GM21360 (cell line): ENCODE measurements around the gene CBX2.

Experiments used
- ATAC-seq: cut with Tn5 transposase; IDR thresholded peaks from one replicate; pipeline ENCODE4 v1.9.1; 2021; ENCODE audit warnings: mild to moderate bottlenecking, moderate library complexity; ENCODE audit not compliant: unreplicated experiment

The CBX2 gene

DNA sequence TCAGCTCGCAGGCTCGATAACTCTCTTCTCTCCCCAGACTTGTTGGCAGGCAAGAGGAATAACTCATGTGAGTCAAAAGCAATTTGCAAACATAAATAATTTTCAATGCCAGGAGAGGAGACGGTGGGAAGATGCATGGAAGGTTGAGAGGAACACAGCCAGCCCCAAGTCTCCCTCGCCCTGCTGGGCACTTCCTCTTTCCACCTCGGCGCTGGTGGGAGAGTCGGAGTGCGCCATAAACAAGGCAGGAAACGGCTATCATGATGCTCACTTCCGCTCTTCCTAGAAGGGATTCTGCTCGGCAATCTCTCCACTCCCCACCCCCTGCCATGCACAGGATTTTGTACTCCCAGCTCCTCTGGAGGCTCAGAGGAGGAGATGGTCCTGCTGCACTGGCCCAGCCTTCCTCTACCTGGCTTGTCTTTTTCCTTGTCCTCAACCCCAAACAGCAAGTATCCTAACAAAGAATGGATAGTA is 48.3 kb downstream of the CBX2 start:
- ATAC-seq: no peak

DNA sequence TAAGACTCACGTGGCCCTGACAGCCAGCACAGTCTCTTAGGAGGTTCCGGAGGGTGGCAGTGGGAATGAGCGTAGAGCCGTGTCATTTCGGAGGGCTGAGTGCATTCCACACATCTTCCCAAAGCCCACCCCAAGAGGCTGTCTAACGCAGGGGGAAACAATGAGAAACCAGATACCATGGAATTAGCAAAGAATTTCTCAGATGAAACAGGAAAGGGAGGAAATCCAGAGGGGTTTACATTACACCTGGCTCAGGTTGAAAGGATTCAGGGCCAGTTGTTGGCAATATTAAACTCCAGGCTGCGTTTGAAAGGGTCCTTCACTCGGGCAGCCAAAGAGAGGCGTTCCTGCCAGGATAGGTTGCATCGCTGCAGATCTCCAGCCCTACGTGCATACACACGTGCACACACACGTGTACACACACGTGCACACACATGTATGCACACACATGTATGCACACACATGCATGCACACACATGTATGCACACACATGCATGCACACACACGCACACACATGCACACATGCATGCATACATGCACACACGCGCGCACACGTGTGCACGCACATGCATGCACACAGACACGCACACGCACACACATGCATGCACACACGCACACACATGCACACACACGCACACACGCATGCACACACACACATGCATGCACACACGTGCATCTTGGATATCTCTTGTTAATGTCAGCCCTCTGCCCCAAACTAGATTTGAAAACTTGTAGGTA is 49.1 kb downstream of the CBX2 start:
- no peak for ATAC-seq

DNA sequence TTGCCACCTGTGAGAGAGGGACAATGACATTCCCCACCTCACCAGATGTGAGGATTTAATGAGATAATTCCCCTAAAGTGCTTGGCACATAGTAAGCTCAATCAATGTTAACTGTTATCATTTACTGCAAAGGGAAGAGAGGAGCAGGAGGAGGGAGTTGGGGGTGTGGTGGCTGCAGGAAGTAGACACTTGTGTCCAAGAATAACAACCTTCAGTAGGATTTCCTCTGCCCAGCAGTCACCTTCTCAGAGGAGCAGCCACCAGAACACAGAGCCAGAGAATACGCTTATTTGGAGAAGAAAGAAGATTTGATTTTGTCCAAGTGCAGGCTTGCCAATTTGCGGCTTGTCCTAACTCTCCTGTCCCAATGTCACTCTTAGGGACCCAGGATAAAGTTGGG is 51.1 kb downstream of the CBX2 start:
- ATAC-seq: no peak

DNA sequence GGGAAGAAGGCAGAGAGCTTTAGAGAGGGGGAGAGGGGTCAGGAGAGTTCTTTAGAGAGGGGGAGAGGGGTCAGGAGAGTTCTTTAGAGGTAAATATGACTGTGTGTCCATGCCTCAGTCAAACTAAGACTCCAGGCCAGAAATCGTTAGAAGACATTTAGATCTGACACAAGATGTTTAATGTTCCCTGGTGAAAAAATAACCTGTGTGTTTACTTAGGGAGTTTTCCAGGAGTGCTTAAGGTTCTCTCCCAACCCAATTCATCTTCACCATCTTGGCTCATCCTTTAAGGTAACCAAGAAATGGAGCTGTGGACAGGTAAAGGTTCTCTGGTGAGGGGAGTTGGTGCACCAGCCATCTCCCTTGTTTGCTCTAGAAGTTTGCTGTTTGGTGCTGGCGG is 51.5 kb downstream of the CBX2 start:
- ATAC-seq: no peak

DNA sequence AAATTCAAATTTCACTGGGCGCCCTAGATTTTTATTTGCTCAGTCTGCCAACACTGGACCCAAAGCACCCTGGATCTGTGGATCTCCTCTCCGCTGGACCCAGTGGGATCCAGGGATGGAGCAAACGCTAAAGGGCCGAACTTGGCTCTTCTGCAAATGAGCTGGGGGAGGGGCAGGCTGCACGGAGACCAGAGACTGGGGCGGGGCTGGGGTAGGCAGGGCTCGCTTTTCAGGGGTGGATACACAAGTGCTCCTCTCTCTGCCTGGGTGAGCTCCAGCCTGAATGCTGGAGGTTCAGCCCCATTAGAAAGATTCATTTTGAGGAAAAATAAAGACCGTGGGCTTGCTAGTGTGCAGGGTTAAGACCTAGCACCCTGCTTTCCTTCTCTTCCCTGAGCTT is 52.4 kb downstream of the CBX2 start:
- no peak for ATAC-seq

DNA sequence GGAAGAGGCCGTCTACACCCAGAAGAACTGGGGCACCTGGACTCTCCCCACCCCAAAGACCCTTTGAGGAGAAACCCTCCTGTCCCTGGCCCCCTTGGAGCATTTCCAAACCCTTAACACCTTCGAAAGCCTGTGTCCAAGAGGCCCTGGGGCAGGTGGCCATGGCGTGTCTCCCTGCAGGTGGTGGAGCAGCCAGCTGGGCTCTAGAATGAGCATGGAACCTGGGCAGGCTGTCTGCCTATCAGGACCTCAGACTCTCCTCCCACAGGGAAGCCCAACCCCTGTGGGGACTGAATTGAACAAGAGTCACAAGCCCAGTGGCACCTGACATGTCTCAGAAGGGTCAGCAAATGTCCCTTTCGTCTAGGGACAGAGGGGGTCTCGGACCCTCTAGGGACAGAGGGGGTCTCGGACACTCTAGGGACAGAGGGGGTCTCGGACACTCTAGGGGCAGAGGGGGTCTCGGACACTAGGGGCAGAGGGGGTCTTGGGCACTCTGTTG is 52.9 kb downstream of the CBX2 start:
- no peak for ATAC-seq

DNA sequence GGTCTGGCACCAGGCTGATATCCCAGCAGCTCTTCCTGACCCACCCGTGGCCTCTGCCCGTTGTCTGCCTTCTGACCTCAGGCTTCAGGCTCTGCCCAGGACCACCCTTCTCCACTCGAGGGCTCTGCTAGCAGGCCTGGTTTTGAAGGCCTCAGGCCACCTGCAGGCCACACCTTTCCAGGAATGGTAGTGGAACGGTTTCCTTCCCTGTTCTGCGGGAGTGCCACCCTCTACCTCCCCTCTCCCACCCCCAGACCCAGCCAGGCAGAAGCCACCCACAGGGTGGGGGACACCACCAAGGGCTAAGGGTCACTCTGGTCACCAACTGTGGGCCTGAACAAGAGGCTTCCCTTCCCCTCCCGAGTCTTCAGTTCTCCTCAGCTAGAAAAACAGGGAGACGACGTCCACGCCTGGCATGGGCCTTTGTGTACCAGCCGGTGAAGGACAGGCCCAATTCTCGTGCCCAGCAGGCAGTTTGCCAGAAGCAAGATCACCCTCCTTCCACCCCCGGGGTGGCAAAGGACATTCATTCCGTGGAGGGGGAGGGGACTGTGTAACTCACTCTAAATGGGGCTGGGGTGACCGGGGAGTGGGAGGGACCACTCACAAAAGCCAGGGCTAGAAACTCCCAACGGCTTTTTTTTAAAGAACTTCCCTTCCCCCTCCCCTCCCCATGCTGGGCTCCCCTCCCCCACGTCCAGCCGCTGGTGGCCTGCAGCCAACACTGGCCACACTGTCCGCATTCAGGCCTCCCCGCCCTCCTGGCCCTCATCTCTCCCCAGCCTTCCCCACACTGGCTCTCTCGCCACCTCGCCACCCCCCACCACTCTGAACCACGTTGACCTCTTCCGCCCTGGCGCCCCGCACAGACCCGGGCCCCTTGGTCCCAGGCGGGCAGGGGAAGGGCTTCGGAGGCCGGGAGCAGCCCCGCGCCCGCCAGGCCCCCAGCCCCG is 53.6 kb downstream of the CBX2 start:
- ATAC-seq: no peak

DNA sequence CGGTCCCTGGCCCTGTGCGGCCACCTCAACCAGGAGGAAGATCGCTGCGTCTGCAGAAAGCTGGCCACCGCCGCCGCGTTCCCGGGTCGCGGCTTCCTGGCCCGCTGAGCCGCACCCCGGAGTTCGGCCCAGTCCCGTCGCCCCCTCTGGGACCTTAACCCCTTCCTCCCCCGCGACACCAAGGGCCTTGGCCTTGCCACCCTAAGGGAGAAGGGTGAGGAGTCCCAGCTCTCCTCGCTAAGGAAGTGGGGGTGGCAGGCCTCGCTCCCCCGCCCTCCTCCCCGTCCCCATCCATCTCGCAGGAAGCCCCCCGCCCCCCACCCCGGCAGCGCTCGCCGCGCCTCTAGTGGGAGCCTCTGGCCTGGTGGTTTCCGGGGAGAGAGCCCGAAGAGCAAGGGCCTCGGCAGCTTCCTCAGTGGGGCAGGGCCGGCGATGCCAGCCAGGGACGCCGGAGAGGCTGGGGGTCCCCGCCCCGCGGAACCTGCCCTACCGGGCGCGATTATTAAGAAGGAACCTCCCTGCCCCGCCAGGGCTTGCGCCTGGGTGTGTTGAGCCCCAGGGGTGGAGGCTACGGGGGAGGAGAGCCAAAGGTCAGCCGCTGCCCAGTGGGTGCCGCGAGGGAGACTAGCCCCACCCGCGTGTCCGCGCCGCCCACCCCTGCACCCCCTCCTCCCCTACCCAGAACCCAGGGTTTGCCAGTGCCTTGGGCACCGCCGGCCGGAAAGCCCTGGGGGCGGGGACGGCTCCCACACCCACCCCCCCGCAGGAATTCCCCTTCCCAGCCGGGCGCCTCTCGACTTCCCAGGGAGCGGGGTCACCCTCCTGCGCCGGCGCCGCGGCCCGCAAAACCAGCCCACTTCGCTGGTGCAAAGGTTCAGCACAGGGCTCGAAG is 54.5 kb downstream of the CBX2 start:
- ATAC-seq: no peak

DNA sequence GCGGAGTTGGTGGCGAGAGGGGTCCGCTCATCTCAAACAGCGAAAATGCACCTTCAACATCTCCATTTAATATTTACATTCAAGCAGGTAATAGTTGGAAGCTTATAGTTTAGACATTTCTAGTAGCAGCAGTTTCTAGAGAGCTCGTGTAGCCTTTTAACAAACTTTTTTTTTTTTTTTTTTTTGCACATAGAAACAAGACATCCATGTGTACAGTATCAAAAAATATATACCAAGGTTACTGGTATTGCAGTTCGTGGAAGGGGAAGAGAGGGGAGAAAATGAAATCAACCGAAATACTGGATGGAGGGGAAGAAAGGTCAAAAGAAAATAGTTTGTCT is 55.1 kb downstream of the CBX2 start:
- no peak for ATAC-seq

DNA sequence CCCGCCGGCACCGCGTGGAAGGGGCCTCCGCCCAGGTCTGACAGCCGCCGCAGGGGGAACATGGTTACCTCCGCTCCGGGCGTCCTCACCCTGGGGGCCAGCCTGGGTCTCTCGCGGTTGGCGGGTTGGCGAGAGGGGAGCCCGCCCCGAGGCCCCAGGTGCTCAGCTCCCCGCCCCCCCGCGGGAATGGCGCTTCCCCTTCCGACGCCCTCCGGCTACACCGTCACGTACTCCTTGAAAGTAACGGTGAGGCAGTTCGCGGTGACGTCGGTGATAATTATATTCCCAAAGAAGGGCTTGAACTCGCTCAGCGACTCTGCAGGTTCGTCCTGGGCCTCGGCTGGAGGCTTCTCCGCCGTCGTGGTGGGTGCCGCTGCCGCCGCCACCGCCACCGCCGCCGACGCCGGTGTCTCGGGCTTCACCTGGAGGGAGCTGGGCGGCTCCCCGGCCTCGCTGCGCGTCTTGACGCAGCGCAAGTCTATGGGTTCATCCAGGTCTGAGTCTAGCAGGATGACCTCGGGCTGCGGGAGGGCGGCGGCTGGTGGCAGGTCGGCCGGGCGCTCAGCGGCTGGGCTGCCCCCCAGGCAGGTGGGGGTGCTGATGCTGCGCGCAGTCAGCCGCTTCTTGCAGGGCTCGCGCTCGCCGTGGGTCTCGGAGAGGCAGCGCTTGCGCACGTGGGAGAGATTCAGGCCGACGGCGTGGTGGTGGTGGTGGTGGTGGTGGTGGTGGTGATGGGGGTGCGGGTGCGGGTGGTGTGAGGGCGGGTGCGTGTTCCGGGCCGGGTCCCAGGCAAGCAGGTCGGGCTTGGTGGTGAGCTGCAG is 56.0 kb downstream of the CBX2 start:
- ATAC-seq: no peak

DNA sequence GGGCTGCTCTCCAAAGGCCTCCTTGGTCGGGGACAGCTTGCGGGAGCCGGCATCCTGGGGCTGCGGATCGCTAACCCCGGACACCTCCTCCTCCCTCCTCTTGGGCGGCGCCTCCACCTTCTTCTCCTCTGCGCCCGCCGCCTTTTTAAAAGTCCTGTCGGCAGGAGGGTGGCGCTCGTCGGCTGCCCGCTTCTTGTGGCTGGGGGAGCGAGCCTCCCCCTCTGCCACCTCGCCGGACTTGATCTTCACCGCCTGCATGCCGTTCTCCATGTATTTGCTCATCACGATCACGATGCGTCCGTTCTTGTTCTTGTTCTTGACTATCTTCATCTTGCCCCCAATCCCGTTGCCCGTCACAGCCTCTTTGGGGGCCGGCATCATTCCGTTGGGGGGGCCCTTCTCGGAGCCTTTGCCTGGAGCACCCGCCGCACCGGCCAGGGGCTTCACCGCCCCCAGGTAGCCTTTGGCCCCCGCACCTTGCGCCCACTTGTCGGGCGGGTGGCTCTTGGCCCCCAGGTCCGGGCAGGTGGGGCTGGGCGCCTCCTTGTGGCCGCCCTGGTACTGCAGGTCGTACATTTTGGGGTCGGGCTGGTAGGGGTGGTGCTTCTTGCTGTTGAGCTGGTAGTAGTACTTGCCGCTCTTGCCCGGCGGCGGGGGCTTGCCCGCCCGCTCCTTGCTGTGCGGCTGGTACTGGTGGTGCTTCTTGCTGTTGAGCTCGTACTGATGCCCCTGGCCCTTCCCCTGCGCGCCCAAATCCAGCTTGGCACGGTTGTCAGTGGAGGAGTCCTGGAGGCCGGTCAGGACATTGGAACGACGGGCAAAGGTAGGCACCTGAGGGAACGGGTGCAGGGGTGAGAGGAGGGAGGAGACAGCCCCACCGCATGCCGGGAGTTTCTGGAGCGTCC is 56.9 kb downstream of the CBX2 start:
- ATAC-seq: no peak

DNA sequence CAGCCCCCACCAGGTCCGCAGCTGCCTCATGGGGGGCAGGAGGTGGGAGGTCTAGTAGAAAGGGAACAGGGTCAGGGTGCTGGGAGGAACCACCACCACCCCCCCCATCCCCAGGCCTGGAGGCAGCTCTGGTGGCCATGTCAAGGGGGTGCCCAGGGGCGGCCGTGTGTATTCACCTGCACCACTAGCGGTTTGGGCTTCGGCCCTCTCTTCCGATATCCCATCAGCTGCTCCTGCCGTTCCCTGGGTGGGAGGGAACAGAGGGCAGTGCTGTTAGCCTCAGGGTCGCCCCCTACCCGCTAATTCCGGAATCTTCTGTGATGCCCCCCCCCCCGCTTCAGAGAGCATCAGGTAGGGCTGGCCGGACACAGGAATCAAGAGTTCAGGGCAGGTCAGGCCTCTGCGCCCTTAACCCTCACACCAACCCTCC is 57.5 kb downstream of the CBX2 start:
- ATAC-seq: no peak

DNA sequence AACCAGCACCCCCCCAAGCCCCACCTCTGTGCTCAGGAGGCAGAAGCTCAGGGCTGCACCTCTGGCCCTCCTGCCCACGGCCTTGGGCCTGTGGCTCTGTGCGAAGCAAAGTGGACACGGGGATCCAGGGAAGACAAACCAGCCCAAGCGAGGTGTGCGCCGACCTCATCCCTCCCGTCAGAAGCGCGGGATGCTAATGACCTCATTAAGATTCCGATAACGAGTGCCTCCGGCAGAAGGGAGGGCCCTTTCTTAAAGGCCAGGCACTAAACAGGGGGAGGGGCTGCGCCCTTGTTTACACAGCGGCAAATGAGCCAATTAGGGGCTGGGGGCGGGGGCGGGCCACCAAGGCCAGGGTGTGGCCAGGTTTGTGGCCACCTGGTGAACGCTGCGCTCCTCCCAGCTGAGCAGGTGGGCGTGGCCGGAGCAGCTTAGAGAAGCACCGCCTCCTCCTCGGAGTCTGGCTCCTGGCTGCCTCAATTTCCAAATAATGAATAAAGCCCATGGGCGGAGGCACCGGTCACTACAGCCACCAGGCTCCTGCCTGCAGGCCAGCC is 58.1 kb downstream of the CBX2 start:
- ATAC-seq: no peak

DNA sequence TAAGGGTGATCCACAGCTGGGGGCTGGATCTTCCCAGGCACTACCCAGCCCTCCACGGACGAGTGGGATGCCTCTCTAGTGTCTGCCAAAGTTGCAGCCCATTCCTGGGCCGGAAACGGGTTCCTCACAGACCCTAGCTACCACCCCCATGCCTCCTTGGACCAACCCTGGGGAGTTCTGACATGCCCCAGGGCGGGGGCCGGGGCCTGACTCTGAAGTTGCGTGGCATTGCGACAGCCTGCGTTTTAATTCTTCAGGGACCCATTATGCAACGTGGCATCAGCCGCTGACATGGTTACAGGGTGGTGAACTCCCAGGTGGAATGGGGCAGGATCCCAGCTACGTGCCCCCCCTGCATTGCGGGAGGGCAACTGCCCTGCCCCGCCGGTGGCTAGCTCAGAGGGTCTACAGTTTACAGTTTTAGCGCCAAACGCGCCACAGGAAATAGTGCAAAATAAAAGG is 58.6 kb downstream of the CBX2 start:
- no peak for ATAC-seq

DNA sequence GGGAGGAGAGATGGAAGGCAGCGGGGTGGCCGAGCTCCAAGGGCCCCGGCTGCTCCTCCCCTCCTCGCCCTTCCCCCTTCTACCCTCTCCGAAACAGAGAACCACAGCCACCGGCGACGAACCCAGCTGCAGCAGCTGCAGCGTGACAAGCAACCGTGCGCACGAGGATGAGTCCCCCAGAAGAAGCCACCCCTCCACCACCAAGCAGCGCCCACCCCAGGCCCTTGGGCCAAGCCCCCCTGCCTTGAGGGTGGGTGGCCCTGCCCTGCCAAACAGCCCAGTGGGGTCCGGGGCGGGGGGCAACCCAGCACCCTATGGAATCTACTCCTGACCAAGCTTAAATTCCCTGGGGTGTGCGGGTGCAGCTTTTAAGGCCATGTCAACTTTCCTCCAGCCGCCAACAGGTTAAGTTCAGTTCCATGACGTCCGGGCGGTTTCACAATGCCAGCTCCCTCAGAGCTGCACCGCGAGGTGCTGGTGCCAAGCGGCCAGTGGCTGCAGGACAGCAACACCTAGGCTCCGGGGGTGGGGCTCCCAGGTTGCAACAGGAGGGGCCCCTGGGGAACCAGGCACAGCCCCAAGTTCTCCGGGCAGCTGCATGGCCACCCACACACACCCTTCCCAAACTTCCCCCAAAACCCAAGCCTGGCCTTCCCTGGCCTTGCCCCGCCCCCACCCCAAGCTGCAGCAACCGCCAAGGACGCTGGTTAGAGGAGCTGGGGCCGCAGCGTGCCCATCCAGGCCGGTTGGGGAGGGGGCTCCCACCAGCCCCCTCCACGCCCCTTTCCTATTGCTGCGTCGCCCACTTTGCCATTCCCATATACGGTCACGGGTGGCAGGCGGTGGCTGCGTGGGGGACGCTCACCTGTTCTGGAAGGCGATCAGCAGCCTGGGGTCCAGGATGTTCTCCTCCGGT is 59.3 kb downstream of the CBX2 start:
- no peak for ATAC-seq
